Endothelial cell of umbilical vein (primary cell): Measurements from ENCODE around the gene RPRD1A. TPM values are rescaled to one million over a fixed set of nuclear protein-coding genes. Genes with fewer than 3 reads are reported as not detected.

Source experiments
- BruUV-seq: library from RNA; stranded (reverse); fragments of 400-500 nt; replicated peaks from 2 replicates; lab custom pipeline; 2021; lab: Mats Ljungman, UMichigan
- CTCF ChIA-PET: fragments of 300-600, 350-600 bp; sonication (Branson Sonifier 250); formaldehyde crosslinking; loops from one replicate; lab custom pipeline; 2021; ENCODE audit warnings: antibody characterized with exemption, inconsistent platforms; lab: Charles Lee
- POLR2A ChIA-PET: fragments of 300-600, 350-600 bp; sonication (Branson Sonifier 250); formaldehyde crosslinking; loops from one replicate; lab custom pipeline; 2021; ENCODE audit warnings: antibody characterized with exemption, inconsistent platforms; lab: Charles Lee
- DNase-seq: peaks from one replicate; pipeline ENCODE4 v3.0.0-alpha.2; 2011; ENCODE audit warnings: low read depth, low spot score
- FAIRE-seq: peaks from 2 replicates; lab custom pipeline; 2011; peaks lifted over from hg19 to GRCh38; lab: Jason Lieb, UNC
- H2AFZ ChIP-seq: 2 replicates; pipeline ENCODE4 v1.6.0; 2012; ENCODE audit warnings: low read depth, low read length, control low read depth, inconsistent platforms
- H3K27ac ChIP-seq: 2 replicates; pipeline ENCODE4 v1.5.1; 2011; ENCODE audit warnings: low read depth, mild to moderate bottlenecking, control low read depth, low read length, moderate library complexity; ENCODE audit not compliant: insufficient read depth
- H3K27me3 ChIP-seq, 2 experiments: 2 replicates each; pipeline versions ENCODE4 v1.6.0 to v1.6.1; 2011; ENCODE audit warnings: low read length in 2 of 2, mixed read lengths in 1 of 2; ENCODE audit not compliant: control insufficient read depth in 2 of 2, insufficient read depth in 2 of 2
- H3K36me3 ChIP-seq, 2 experiments: 2 replicates in 1 of 2; 3 replicates in 1 of 2; pipeline ENCODE4 v1.5.1; 2011; ENCODE audit warnings: low read length in 2 of 2, mild to moderate bottlenecking in 1 of 2, moderate library complexity in 1 of 2; ENCODE audit not compliant: control insufficient read depth in 2 of 2, insufficient read depth in 2 of 2; ENCODE audit errors: extremely low read depth in 1 of 2
- H3K4me1 ChIP-seq: 3 replicates; pipeline ENCODE4 v1.5.1; 2011; ENCODE audit warnings: mild to moderate bottlenecking, low read length; ENCODE audit not compliant: control insufficient read depth, insufficient read depth; ENCODE audit errors: extremely low read depth
- H3K4me2 ChIP-seq: 2 replicates; pipeline ENCODE4 v1.6.1; 2011; ENCODE audit warnings: low read length, control low read depth, mixed read lengths; ENCODE audit not compliant: insufficient read depth
- H3K4me3 ChIP-seq, 3 experiments: fragments of 200-600 bp in 1 of 3; sonication (generic), shearing (Covaris generic) in 1 of 3; replicated peaks in 1 of 3; 2 replicates each; pipeline ENCODE4 v1.5.1; 2011 to 2016; ENCODE audit warnings: control low read depth in 3 of 3, low read length in 3 of 3, mild to moderate bottlenecking in 2 of 3, inconsistent platforms in 1 of 3, low read depth in 1 of 3, moderate library complexity in 1 of 3; ENCODE audit not compliant: insufficient read depth in 1 of 3
- H3K79me2 ChIP-seq: 2 replicates; pipeline ENCODE4 v1.6.0; 2012; ENCODE audit warnings: low read length, inconsistent platforms; ENCODE audit not compliant: control insufficient read depth, insufficient read depth
- H3K9ac ChIP-seq: replicated peaks from 2 replicates; pipeline ENCODE3; 2011; ENCODE audit warnings: low read length, control low read depth; ENCODE audit not compliant: insufficient read depth; ENCODE audit errors: extremely low read depth
- H3K9me1 ChIP-seq: replicated peaks from 3 replicates; pipeline ENCODE4 v1.6.0; 2011; ENCODE audit warnings: mild to moderate bottlenecking, low read length; ENCODE audit not compliant: control insufficient read depth, insufficient read depth; ENCODE audit errors: extremely low read depth
- H3K9me3 ChIP-seq: replicated peaks from 2 replicates; pipeline ENCODE4 v1.5.1; 2012; ENCODE audit warnings: low read length, inconsistent platforms; ENCODE audit not compliant: control insufficient read depth, insufficient read depth
- H4K20me1 ChIP-seq: replicated peaks from 2 replicates; pipeline ENCODE3; 2011; ENCODE audit warnings: mild to moderate bottlenecking, low read length; ENCODE audit not compliant: control insufficient read depth, insufficient read depth; ENCODE audit errors: extremely low read depth
- CTCF ChIP-seq, 2 donors: IDR thresholded peaks; 1 replicate in 1 of 2; 2 replicates in 1 of 2; pipeline ENCODE4 v1.5.1; 2011; ENCODE audit warnings: low read length in 2 of 2, mild to moderate bottlenecking in 2 of 2, moderate library complexity in 2 of 2, control low read depth in 1 of 2, inconsistent platforms in 1 of 2, low read depth in 1 of 2; ENCODE audit not compliant: insufficient read depth in 1 of 2; ENCODE audit errors: extremely low read depth in 1 of 2
- EZH2 ChIP-seq: IDR thresholded peaks from 2 replicates; pipeline ENCODE4 v1.6.1; 2012; ENCODE audit warnings: borderline replicate concordance, low read depth, mild to moderate bottlenecking, moderate library complexity, low read length, inconsistent platforms; ENCODE audit not compliant: severe bottlenecking
- FOS ChIP-seq: IDR thresholded peaks from 2 replicates; pipeline ENCODE4 v1.6.1; 2011; ENCODE audit warnings: mild to moderate bottlenecking, low read length, moderate library complexity, borderline replicate concordance; ENCODE audit not compliant: insufficient read depth
- GATA2 ChIP-seq: IDR thresholded peaks from 2 replicates; pipeline ENCODE4 v1.7.0; 2011; ENCODE audit warnings: low read depth, mild to moderate bottlenecking, moderate library complexity, mixed read lengths, low read length; ENCODE audit not compliant: insufficient read length, insufficient read depth
- JUN ChIP-seq: IDR thresholded peaks from 2 replicates; pipeline ENCODE4 v1.6.1; 2011; ENCODE audit warnings: borderline replicate concordance, low read depth; ENCODE audit not compliant: insufficient read length, insufficient read depth
- MAX ChIP-seq: IDR thresholded peaks from 2 replicates; pipeline ENCODE4 v1.6.1; 2011; ENCODE audit not compliant: insufficient read depth, insufficient read length
- MYC ChIP-seq: IDR thresholded peaks from one replicate; pipeline ENCODE4 v1.6.1; 2011; ENCODE audit warnings: mild to moderate bottlenecking, low read depth, low read length
- POLR2A ChIP-seq: IDR thresholded peaks from 2 replicates; pipeline ENCODE4 v1.6.1; 2012; ENCODE audit warnings: low read depth, mild to moderate bottlenecking, control low read depth, low read length
- POLR2AphosphoS5 ChIP-seq: IDR thresholded peaks from 2 replicates; pipeline ENCODE4 v1.6.1; 2012; ENCODE audit warnings: low read depth, mild to moderate bottlenecking, control low read depth, low read length, moderate library complexity; ENCODE audit not compliant: insufficient read depth
- dilution Hi-C: fragments of 300-500 bp; cut with MboI; formaldehyde crosslinking; loops from one replicate; pipeline ENCODE4 v1.15.0; 2019; ENCODE audit warnings: low sequenced_read_pairs; ENCODE audit not compliant: extremely low pct_ligation_motif_present
- intact Hi-C: fragments of 100-400 bp; cut with micrococcal nuclease; formaldehyde crosslinking; loops from one replicate; pipeline ENCODE4 v1.10.0; 2022
- polyA plus RNA-seq, 4 experiments: library from polyadenylated mRNA; depleted of rRNA in 3 of 4; stranded (reverse) in 3 of 4; unstranded in 1 of 4; fragments of >200 nt; gene quantifications; 2 replicates each; pipeline versions ENCODE4 v1.2.1 to v1.2.3, GENCODE V29; 2011 to 2012; ENCODE audit warnings: missing spikeins in 1 of 4
- total RNA-seq: library from RNA; stranded (reverse); gene quantifications from 2 replicates; pipeline ENCODE4 v1.2.3, GENCODE V29; 2021

The RPRD1A gene
- total and polyA plus RNA-seq, 2 donors (not counting 3 experiments of a cell fraction or from before 2014, with no cell fraction given) = 13.5 to 50.7 TPM

DNA sequence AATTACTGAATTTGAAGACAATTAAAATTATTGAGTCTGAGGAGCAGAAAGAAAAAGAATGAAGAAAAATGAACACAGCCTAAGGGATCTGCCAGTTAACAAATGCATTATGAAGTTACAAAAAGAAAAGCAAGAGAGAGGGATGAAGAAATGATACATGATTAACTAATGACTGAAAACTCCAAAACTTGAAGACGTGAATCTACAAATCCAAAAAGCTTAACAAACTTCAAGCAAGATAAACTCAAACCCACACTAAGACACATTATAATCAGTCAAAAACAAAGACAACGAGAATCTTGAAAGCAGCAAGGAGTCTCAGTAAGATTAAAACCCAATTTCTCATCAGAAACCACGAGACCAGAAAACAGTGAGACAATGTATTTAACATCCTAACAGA is 15.6 kb downstream of the RPRD1A start:
- dilution Hi-C loops = no loop called here
- no peak for FAIRE-seq

More for the DNA sequence above, 15.6 kb downstream of the RPRD1A start:
- ChIA-PET POLR2A (no interaction called here), CTCF (no interaction called here)
- Histone ChIP-seq H4K20me1 (peaks cover 10% of the 10 kb centered on the region), H2AFZ (no peak overlapping the region), H3K9me3 (no peaks in the 10 kb centered on the region), H3K79me2 (peaks cover 85% of the 10 kb centered on the region), H3K9me1 (no peaks in the 10 kb centered on the region), H3K4me2 (no peak overlapping the region), H3K4me3 (no peak overlapping the region), H3K4me1 (no peaks in the 10 kb centered on the region), H3K36me3 (no peaks in the 10 kb centered on the region), H3K27ac (no peak overlapping the region), H3K9ac (no peak overlapping the region), H3K27me3 (no peaks in the 10 kb centered on the region)
- BruUV-seq = no TSS peak
- intact Hi-C loops = loop anchor here (2.0 kb wide), 1 partner anchor 15 kb away; the partner anchor contains the start of gene RPRD1A
- TF ChIP-seq MAX (no peak), GATA2 (no peak), EZH2 (no peak), FOS (no peak), POLR2A (no peak), CTCF (IDR thresholded peaks at IDR 0.05; ENCODE audit: extremely low read depth in 1 of 2, insufficient read depth in 1 of 2, low read depth in 1 of 2, low read length in 2 of 2) (no peak), MYC (no peak), POLR2AphosphoS5 (no peak), JUN (no peak)
- DNase-seq = no peak
